H9 (cell line): ENCODE results near the gene AKIRIN1. TPM values are rescaled to one million over a fixed set of nuclear protein-coding genes. Genes with fewer than 3 reads are reported as not detected.

Source experiments
- DNase-seq: peaks from one replicate; pipeline ENCODE4 v3.0.0-alpha.2; 2017
- H2AFZ ChIP-seq: one replicate; pipeline ENCODE4 v1.6.1; 2013; ENCODE audit warnings: mild to moderate bottlenecking, low read length, control low read depth, moderate library complexity
- H2AK5ac ChIP-seq: 2 replicates; pipeline ENCODE4 v1.6.1; 2013; ENCODE audit warnings: low read length, control low read depth, mixed read lengths; ENCODE audit not compliant: insufficient read length
- H2BK120ac ChIP-seq: one replicate; pipeline ENCODE4 v1.6.1; 2013; ENCODE audit warnings: low read depth, mild to moderate bottlenecking, low read length, control low read depth, inconsistent platforms; ENCODE audit not compliant: poor library complexity, severe bottlenecking
- H2BK12ac ChIP-seq: 2 replicates; pipeline ENCODE4 v1.6.1; 2013; ENCODE audit warnings: low read length, control low read depth, mixed read lengths, low read depth; ENCODE audit not compliant: insufficient read length
- H2BK15ac ChIP-seq: 2 replicates; pipeline ENCODE4 v1.6.1; 2013; ENCODE audit warnings: low read depth, low read length, control low read depth
- H2BK20ac ChIP-seq: one replicate; pipeline ENCODE4 v1.6.1; 2013; ENCODE audit warnings: low read depth, mild to moderate bottlenecking, low read length, control low read depth, inconsistent platforms; ENCODE audit not compliant: poor library complexity, severe bottlenecking
- H2BK5ac ChIP-seq: 2 replicates; pipeline ENCODE4 v1.6.1; 2013; ENCODE audit warnings: low read length, control low read depth, mixed read lengths; ENCODE audit not compliant: insufficient read length
- H3K14ac ChIP-seq: 2 replicates; pipeline ENCODE4 v1.6.1; 2013; ENCODE audit warnings: low read length, control low read depth; ENCODE audit not compliant: insufficient read depth
- H3K18ac ChIP-seq: 2 replicates; pipeline ENCODE4 v1.6.1; 2013; ENCODE audit warnings: low read depth, mild to moderate bottlenecking, mixed read lengths, low read length, control low read depth; ENCODE audit not compliant: insufficient read length
- H3K23ac ChIP-seq: 2 replicates; pipeline ENCODE4 v1.6.1; 2013; ENCODE audit warnings: low read length, control low read depth, mixed read lengths, low read depth; ENCODE audit not compliant: insufficient read length
- H3K23me2 ChIP-seq: 2 replicates; pipeline ENCODE4 v1.6.1; 2013; ENCODE audit warnings: low read depth, mild to moderate bottlenecking, mixed read lengths, low read length, control low read depth; ENCODE audit not compliant: insufficient read length, poor library complexity, severe bottlenecking
- H3K27ac ChIP-seq: 2 replicates; pipeline ENCODE4 v1.5.1; 2013; ENCODE audit warnings: low read length, control low read depth, mixed read lengths, low read depth; ENCODE audit not compliant: insufficient read length
- H3K27me3 ChIP-seq: 2 replicates; pipeline ENCODE4 v1.6.1; 2013; ENCODE audit warnings: low read length, control low read depth, inconsistent platforms; ENCODE audit not compliant: insufficient read depth
- H3K4ac ChIP-seq: 2 replicates; pipeline ENCODE4 v1.6.1; 2013; ENCODE audit warnings: low read depth, mild to moderate bottlenecking, control low read depth, inconsistent platforms, low read length, moderate library complexity
- H3K4me1 ChIP-seq: 2 replicates; pipeline ENCODE4 v1.6.1; 2013; ENCODE audit warnings: low read length, control low read depth, inconsistent platforms; ENCODE audit not compliant: insufficient read depth
- H3K4me2 ChIP-seq: 2 replicates; pipeline ENCODE4 v1.6.1; 2013; ENCODE audit warnings: low read length, control low read depth, mixed read lengths; ENCODE audit not compliant: insufficient read length, insufficient read depth
- H3K56ac ChIP-seq: 2 replicates; pipeline ENCODE4 v1.6.1; 2013; ENCODE audit warnings: low read depth, mild to moderate bottlenecking, mixed read lengths, low read length, control low read depth; ENCODE audit not compliant: insufficient read length
- H3K79me1 ChIP-seq: 2 replicates; pipeline ENCODE4 v1.6.1; 2013; ENCODE audit warnings: low read depth, mild to moderate bottlenecking, moderate library complexity, low read length, control low read depth, inconsistent platforms; ENCODE audit not compliant: insufficient read depth, poor library complexity, severe bottlenecking
- H3K79me2 ChIP-seq: 2 replicates; pipeline ENCODE4 v1.6.1; 2013; ENCODE audit warnings: low read length, control low read depth, inconsistent platforms; ENCODE audit not compliant: insufficient read depth
- H3K9ac ChIP-seq: 2 replicates; pipeline ENCODE4 v1.6.1; 2013; ENCODE audit warnings: low read length, control low read depth, mixed read lengths; ENCODE audit not compliant: insufficient read length; ENCODE audit errors: extremely low read depth
- H3K9me3 ChIP-seq: one replicate; pipeline ENCODE4 v1.6.1; 2013; ENCODE audit warnings: low read depth, low read length, inconsistent platforms; ENCODE audit not compliant: control insufficient read depth
- H3T11ph ChIP-seq: one replicate; pipeline ENCODE4 v1.6.1; 2013; ENCODE audit warnings: mild to moderate bottlenecking, low read length, control low read depth, inconsistent platforms
- H4K20me1 ChIP-seq: one replicate; pipeline ENCODE4 v1.6.1; 2013; ENCODE audit not compliant: control insufficient read depth, insufficient read length, insufficient read depth
- H4K5ac ChIP-seq: 2 replicates; pipeline ENCODE4 v1.6.1; 2013; ENCODE audit warnings: low read depth, mild to moderate bottlenecking, mixed read lengths, low read length, control low read depth; ENCODE audit not compliant: insufficient read length
- H4K8ac ChIP-seq: replicated peaks from 2 replicates; pipeline ENCODE4 v1.6.1; 2013; ENCODE audit warnings: low read length, control low read depth, mixed read lengths, low read depth; ENCODE audit not compliant: insufficient read length
- H4K91ac ChIP-seq: 2 replicates; pipeline ENCODE4 v1.6.1; 2013; ENCODE audit warnings: low read depth, mild to moderate bottlenecking, moderate library complexity, mixed read lengths, low read length, control low read depth; ENCODE audit not compliant: insufficient read length
- H3K27ac Mint-ChIP-seq, 3 experiments: 2 replicates in 2 of 3; 3 replicates in 1 of 3; pipeline ENCODE4 v1.8.0; 2020 to 2021; ENCODE audit warnings: mixed read lengths in 3 of 3, mild to moderate bottlenecking in 1 of 3, moderate library complexity in 1 of 3
- H3K27me3 Mint-ChIP-seq: 2 replicates; pipeline ENCODE4 v1.8.0; 2021; ENCODE audit warnings: low read depth, mild to moderate bottlenecking, moderate library complexity, mixed read lengths
- H3K36me3 Mint-ChIP-seq, 3 experiments: 2 replicates in 2 of 3; 3 replicates in 1 of 3; pipeline ENCODE4 v1.8.0; 2020 to 2021; ENCODE audit warnings: low read depth in 3 of 3, mixed read lengths in 3 of 3; ENCODE audit not compliant: insufficient read depth in 1 of 3
- H3K4me1 Mint-ChIP-seq, 2 experiments: 2 replicates each; pipeline ENCODE4 v1.8.0; 2020; ENCODE audit warnings: mixed read lengths in 2 of 2
- H3K4me3 Mint-ChIP-seq, 2 experiments: 2 replicates in 1 of 2; 3 replicates in 1 of 2; pipeline ENCODE4 v1.8.0; 2020 to 2021; ENCODE audit warnings: mild to moderate bottlenecking in 2 of 2, mixed read lengths in 2 of 2, moderate library complexity in 1 of 2
- H3K9me3 Mint-ChIP-seq, 2 experiments: 2 replicates in 1 of 2; 3 replicates in 1 of 2; pipeline ENCODE4 v1.8.0; 2020; ENCODE audit warnings: mild to moderate bottlenecking in 2 of 2, mixed read lengths in 2 of 2, moderate library complexity in 1 of 2
- CTCF ChIP-seq: fragments of 200-600 bp; sonication (generic); conservative IDR thresholded peaks from 3 replicates; pipeline ENCODE4 v1.8.0; 2021; ENCODE audit warnings: antibody characterized with exemption, mild to moderate bottlenecking
- WGBS: extraction: QIAGEN DNeasy Blood & Tissue Kit; methylation state at CpG from one replicate; pipeline ENCODE4 v1.1.7; 2013; ENCODE audit warnings: missing lambda C conversion rate, low lambda C conversion rate, mixed read lengths; ENCODE audit not compliant: insufficient read length; ENCODE audit errors: extremely low coverage; 5-methylcytosine and 5-hydroxymethylcytosine counted together
- total RNA-seq: library from RNA; stranded (reverse); gene quantifications from 2 replicates; pipeline ENCODE4 v1.2.1, GENCODE V29; 2021

Gene AKIRIN1
- total RNA-seq, 1 experiment from 2014 or later = 237 TPM

GRCh38 chr1:39036678-39037077, 45.6 kb downstream of the AKIRIN1 start:
- no CpG with 5 or more reads among the region's 5 CpGs for WGBS
- Histone ChIP-seq H3K56ac (no peak overlapping the region), H2AFZ (no peak overlapping the region), H3K4me2 (no peak overlapping the region), H3K9ac (no peak overlapping the region), H4K8ac (no peak overlapping the region), H3K9me3 (no peaks in the 10 kb centered on the region), H2BK12ac (no peak overlapping the region), H2AK5ac (no peak overlapping the region), H3K27me3 (no peaks in the 10 kb centered on the region), H3K18ac (no peak overlapping the region), H3K4me1 (no peaks in the 10 kb centered on the region), H2BK5ac (no peak overlapping the region), H3T11ph (no peak overlapping the region), H2BK120ac (no peak overlapping the region), H4K20me1 (no peaks in the 10 kb centered on the region), H3K27ac (no peak overlapping the region), H4K5ac (no peak overlapping the region), H2BK20ac (peak overlapping the region; percentile 26), H3K79me2 (no peaks in the 10 kb centered on the region), H3K23ac (no peak overlapping the region), H2BK15ac (no peak overlapping the region), H3K23me2 (no peaks in the 10 kb centered on the region), H3K14ac (no peak overlapping the region), H4K91ac (no peak overlapping the region), H3K79me1 (no peaks in the 10 kb centered on the region), H3K4ac (no peak overlapping the region)
- Mint-ChIP-seq H3K9me3 (no peaks in the 10 kb centered on the region), H3K27ac (no peak overlapping the region), H3K4me3 (no peak overlapping the region), H3K4me1 (no peaks in the 10 kb centered on the region), H3K36me3 (peaks cover 34 to 59% (median 51%) of the 10 kb centered on the region in 3 experiments; a peak in 6 of 7 replicates), H3K27me3 (no peaks in the 10 kb centered on the region)
- DNase-seq = no peak
- TF ChIP-seq CTCF = no peak
